Eye (tissue), 1 donor: ENCODE measurements around the gene EDARADD.

Experiments used
- DNase-seq: peaks from one replicate; pipeline ENCODE4 v3.0.0-alpha.2; 2015

EDARADD gene

GRCh38 chr1:236395230-236395946 is 1.3 kb downstream of the EDARADD start:
- peak; percentile 77 for DNase-seq

GRCh38 chr1:236395947-236396664 is 2.0 kb downstream of the EDARADD start:
- peak; percentile 59 for DNase-seq

- no peak for DNase-seq
Measured at GRCh38 chr1:236396665-236397043, 2.6 kb downstream of the EDARADD start.

GRCh38 chr1:236397173-236397759 is 3.2 kb downstream of the EDARADD start:
- no peak for DNase-seq

GRCh38 chr1:236398538-236398937 is 4.5 kb downstream of the EDARADD start:
- DNase-seq: no peak

- peak; percentile 43 for DNase-seq
Measured at GRCh38 chr1:236400061-236400603, 6.0 kb downstream of the EDARADD start.

GRCh38 chr1:236401698-236402097 is 7.6 kb downstream of the EDARADD start:
- DNase-seq: no peak

- no peak for DNase-seq
Measured at GRCh38 chr1:236403905-236404696, 10.0 kb downstream of the EDARADD start.

GRCh38 chr1:236407059-236407458 is 13.0 kb downstream of the EDARADD start:
- DNase-seq: no peak

- DNase-seq: no peak
Measured at GRCh38 chr1:236413688-236414087, 19.6 kb downstream of the EDARADD start.

GRCh38 chr1:236416165-236416564 is 22.1 kb downstream of the EDARADD start:
- DNase-seq: no peak

- DNase-seq: no peak
Measured at GRCh38 chr1:236417336-236417735, 23.2 kb downstream of the EDARADD start.

GRCh38 chr1:236419502-236419901 is 25.4 kb downstream of the EDARADD start:
- DNase-seq: no peak

- no peak for DNase-seq
Measured at GRCh38 chr1:236421022-236421421, 26.9 kb downstream of the EDARADD start.

GRCh38 chr1:236421850-236422516 is 27.9 kb downstream of the EDARADD start:
- no peak for DNase-seq

GRCh38 chr1:236422517-236422876 is 28.4 kb downstream of the EDARADD start:
- no peak for DNase-seq

GRCh38 chr1:236425031-236425663 is 31.1 kb downstream of the EDARADD start:
- DNase-seq: no peak

GRCh38 chr1:236426215-236426614 is 32.1 kb downstream of the EDARADD start:
- no peak for DNase-seq

GRCh38 chr1:236429715-236430274 is 35.7 kb downstream of the EDARADD start:
- no peak for DNase-seq

GRCh38 chr1:236433819-236434315 is 39.8 kb downstream of the EDARADD start:
- no peak for DNase-seq

- DNase-seq: no peak
Measured at GRCh38 chr1:236438614-236439013, 44.5 kb downstream of the EDARADD start.
